HepG2 (cell line): ENCODE measurements around the gene LRRFIP2.

ENCODE experiments used
- CTCF ChIP-seq: sonication (generic); formaldehyde crosslinking; IDR thresholded peaks from 2 replicates; pipeline ENCODE4 v1.5.0; 2020; ENCODE audit warnings: mild to moderate bottlenecking, missing genetic modification reagents, moderate library complexity
- ZBTB33 ChIP-seq: sonication (generic); formaldehyde crosslinking; IDR thresholded peaks from 2 replicates; pipeline ENCODE4 v1.4.0; 2020; ENCODE audit warnings: missing genetic modification reagents
- ZFP37 ChIP-seq: sonication (generic); formaldehyde crosslinking; IDR thresholded peaks from 2 replicates; pipeline ENCODE4 v1.4.0; 2020; ENCODE audit warnings: missing genetic modification reagents, borderline replicate concordance
- ZNF362 ChIP-seq: sonication (generic); formaldehyde crosslinking; IDR thresholded peaks from 2 replicates; pipeline ENCODE4 v1.4.0; 2020; ENCODE audit warnings: missing genetic modification reagents, mild to moderate bottlenecking, borderline replicate concordance
- ZNF510 ChIP-seq: sonication (generic); formaldehyde crosslinking; IDR thresholded peaks from 2 replicates; pipeline ENCODE4 v1.4.0; 2020; ENCODE audit warnings: low read depth, mild to moderate bottlenecking, missing genetic modification reagents
- ZNF629 ChIP-seq: sonication (generic); formaldehyde crosslinking; conservative IDR thresholded peaks from 2 replicates; pipeline ENCODE4 v1.5.0; 2020; ENCODE audit warnings: missing genetic modification reagents
- ZSCAN30 ChIP-seq: sonication (generic); formaldehyde crosslinking; IDR thresholded peaks from 2 replicates; pipeline ENCODE4 v1.5.0; 2020; ENCODE audit warnings: mild to moderate bottlenecking, missing genetic modification reagents

GRCh38 chr3:37189109-37189508 lies 14.7 kb upstream of the LRRFIP2 start:
- no peak for TF ChIP-seq ZNF362 (CRISPR knock-in tag)
- no peak for TF ChIP-seq ZNF510
- TF ChIP-seq ZNF629 (CRISPR knock-in tag): no peak
- TF ChIP-seq ZBTB33 (CRISPR knock-in tag): no peak
- no peak for TF ChIP-seq ZSCAN30 (CRISPR knock-in tag)
- TF ChIP-seq CTCF (CRISPR knock-in tag): no peak
- no peak for TF ChIP-seq ZFP37 (CRISPR knock-in tag)
